ENCODE measurements around the gene PFDN4. TPM values are rescaled to one million over a fixed set of nuclear protein-coding genes. Genes with fewer than 3 reads are reported as not detected.
A peak's percentile ranks its signal among the peaks of the same experiment; 100 is the strongest.

The PFDN4 gene
- total and polyA plus RNA-seq, 4 donors = 19.8 to 120 (median 45.4) TPM

- no peak for DNase-seq
- intact Hi-C loops (cut with DNase I) = no loop called here
- H3K4me1 ChIP-seq (ENCODE audit: control insufficient read depth in 1 of 2, insufficient read depth in 2 of 2, low read length in 2 of 2) = peaks cover 1 to 5% of the 10 kb centered on the region in 2 donors
- no peaks in the 10 kb centered on the region for H3K27me3 ChIP-seq (ENCODE audit: control insufficient read depth in 1 of 2, insufficient read depth in 2 of 2, low read length in 1 of 2)
- WGBS, 2 donors = 78 to 80% methylated on average over 8 of the region's 8 CpGs
- no peak for ATAC-seq (ENCODE audit: low FRiP score)
- H3K4me3 ChIP-seq (ENCODE audit: low read length in 2 of 2) = no peak overlapping the region
- no peaks in the 10 kb centered on the region for H3K36me3 ChIP-seq (ENCODE audit: control insufficient read depth in 1 of 2, insufficient read depth in 2 of 2, low read length in 1 of 2)
- H3K9me3 ChIP-seq (ENCODE audit: control insufficient read depth, low read length) = no peaks in the 10 kb centered on the region
- H3K27ac ChIP-seq (ENCODE audit: low read depth in 1 of 2, low read length in 2 of 2) = no peak overlapping the region
These were observed 6.7 kb downstream of the PFDN4 start for GRCh38 chr20:54214566-54214965.

- Histone ChIP-seq H3K27ac (ENCODE audit: low read depth in 1 of 2, low read length in 2 of 2) (no peak overlapping the region), H3K4me3 (ENCODE audit: low read length in 2 of 2) (no peak overlapping the region), H3K27me3 (ENCODE audit: control insufficient read depth in 1 of 2, insufficient read depth in 2 of 2, low read length in 1 of 2) (no peaks in the 10 kb centered on the region), H3K9me3 (ENCODE audit: control insufficient read depth, low read length) (no peaks in the 10 kb centered on the region), H3K36me3 (ENCODE audit: control insufficient read depth in 1 of 2, insufficient read depth in 2 of 2, low read length in 1 of 2) (no peaks in the 10 kb centered on the region), H3K4me1 (ENCODE audit: control insufficient read depth in 1 of 2, insufficient read depth in 2 of 2, low read length in 2 of 2) (peaks cover 0 to 1% of the 10 kb centered on the region in 2 donors)
- DNase-seq (no peak), ATAC-seq (ENCODE audit: low FRiP score) (no peak)
- 77 to 91% methylated on average over 3 of the region's 3 CpGs for WGBS, 2 donors
- intact Hi-C loops (cut with DNase I) = no loop called here
These were observed 7.4 kb downstream of the PFDN4 start for GRCh38 chr20:54215157-54215789.

- no peak for ATAC-seq (ENCODE audit: low FRiP score)
- 84 to 85% methylated on average over 7 of the region's 7 CpGs for WGBS, 2 donors
- Histone ChIP-seq H3K4me1 (ENCODE audit: control insufficient read depth in 1 of 2, insufficient read depth in 2 of 2, low read length in 2 of 2) (peaks cover 2 to 5% of the 10 kb centered on the region in 2 donors), H3K36me3 (ENCODE audit: control insufficient read depth in 1 of 2, insufficient read depth in 2 of 2, low read length in 1 of 2) (no peaks in the 10 kb centered on the region), H3K9me3 (ENCODE audit: control insufficient read depth, low read length) (no peaks in the 10 kb centered on the region), H3K4me3 (ENCODE audit: low read length in 2 of 2) (no peak overlapping the region), H3K27me3 (ENCODE audit: control insufficient read depth in 1 of 2, insufficient read depth in 2 of 2, low read length in 1 of 2) (no peaks in the 10 kb centered on the region), H3K27ac (ENCODE audit: low read depth in 1 of 2, low read length in 2 of 2) (no peak overlapping the region)
- intact Hi-C loops (cut with DNase I) = no loop called here
- DNase-seq = no peak
These were observed 9.9 kb downstream of the PFDN4 start for GRCh38 chr20:54217762-54218161.

GRCh38 chr20:54218470-54218869 lies 10.6 kb downstream of the PFDN4 start:
- Histone ChIP-seq H3K27ac (ENCODE audit: low read depth in 1 of 2, low read length in 2 of 2) (no peak overlapping the region), H3K4me1 (ENCODE audit: control insufficient read depth in 1 of 2, insufficient read depth in 2 of 2, low read length in 2 of 2) (peaks cover 2 to 5% of the 10 kb centered on the region in 2 donors), H3K36me3 (ENCODE audit: control insufficient read depth in 1 of 2, insufficient read depth in 2 of 2, low read length in 1 of 2) (no peaks in the 10 kb centered on the region), H3K27me3 (ENCODE audit: control insufficient read depth in 1 of 2, insufficient read depth in 2 of 2, low read length in 1 of 2) (no peaks in the 10 kb centered on the region), H3K4me3 (ENCODE audit: low read length in 2 of 2) (no peak overlapping the region), H3K9me3 (ENCODE audit: control insufficient read depth, low read length) (no peaks in the 10 kb centered on the region)
- DNase-seq (no peak), ATAC-seq (ENCODE audit: low FRiP score) (no peak)
- intact Hi-C loops (cut with DNase I) = no loop called here

- H3K4me3 ChIP-seq (ENCODE audit: low read length in 2 of 2) = no peak overlapping the region
- H3K9me3 ChIP-seq (ENCODE audit: control insufficient read depth, low read length) = no peaks in the 10 kb centered on the region
- 50 to 58% methylated on average over 6 of the region's 6 CpGs for WGBS, 2 donors
- DNase-seq (no peak), ATAC-seq (ENCODE audit: low FRiP score) (no peak)
- H3K4me1 ChIP-seq (ENCODE audit: control insufficient read depth in 1 of 2, insufficient read depth in 2 of 2, low read length in 2 of 2) = peaks cover 2 to 5% of the 10 kb centered on the region in 2 donors
- H3K27me3 ChIP-seq (ENCODE audit: control insufficient read depth in 1 of 2, insufficient read depth in 2 of 2, low read length in 1 of 2) = no peaks in the 10 kb centered on the region
- no peak overlapping the region for H3K27ac ChIP-seq (ENCODE audit: low read depth in 1 of 2, low read length in 2 of 2)
- intact Hi-C loops (cut with DNase I) = loop anchor here (2.0 to 5.0 kb wide), 4 partner anchors 132 to 427 kb away; partner anchors contain the start of gene DOK5 (in 1 of the 2)
- H3K36me3 ChIP-seq (ENCODE audit: control insufficient read depth in 1 of 2, insufficient read depth in 2 of 2, low read length in 1 of 2) = no peaks in the 10 kb centered on the region
These were observed 12.0 kb downstream of the PFDN4 start for GRCh38 chr20:54219751-54220426.

DNA sequence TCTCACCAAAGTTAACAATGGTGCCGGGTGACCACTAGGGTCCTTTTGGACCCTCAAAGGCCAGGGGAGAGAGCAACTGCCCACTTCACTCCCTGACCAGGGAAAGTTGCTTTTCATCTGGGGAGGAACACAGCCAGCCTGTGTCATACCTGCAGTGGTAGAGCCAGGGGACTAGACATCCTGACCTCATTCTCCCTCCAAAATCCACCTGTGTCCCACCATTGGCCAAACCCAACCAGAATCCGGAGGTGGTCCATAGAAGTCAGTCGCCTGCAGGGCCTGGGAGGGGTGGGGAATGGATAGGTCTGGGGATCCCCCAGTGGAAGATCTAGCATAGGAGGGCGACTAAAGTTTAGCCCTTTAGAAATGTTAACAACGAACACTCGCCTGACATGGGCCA lies 12.8 kb downstream of the PFDN4 start:
- no peak overlapping the region for H3K27ac ChIP-seq (ENCODE audit: low read depth in 1 of 2, low read length in 2 of 2)
- peaks cover 2 to 5% of the 10 kb centered on the region in 2 donors for H3K4me1 ChIP-seq (ENCODE audit: control insufficient read depth in 1 of 2, insufficient read depth in 2 of 2, low read length in 2 of 2)
- no peak overlapping the region for H3K4me3 ChIP-seq (ENCODE audit: low read length in 2 of 2)
- H3K9me3 ChIP-seq (ENCODE audit: control insufficient read depth, low read length) = no peaks in the 10 kb centered on the region
- no peak for ATAC-seq (ENCODE audit: low FRiP score)
- no peak for DNase-seq
- no peaks in the 10 kb centered on the region for H3K36me3 ChIP-seq (ENCODE audit: control insufficient read depth in 1 of 2, insufficient read depth in 2 of 2, low read length in 1 of 2)
- intact Hi-C loops (cut with DNase I) = loop anchor here (2.0 to 5.0 kb wide), 4 partner anchors 132 to 427 kb away; partner anchors contain the start of gene DOK5 (in 1 of the 2)
- 93 to 96% methylated on average over 6 of the region's 6 CpGs for WGBS, 2 donors
- no peaks in the 10 kb centered on the region for H3K27me3 ChIP-seq (ENCODE audit: control insufficient read depth in 1 of 2, insufficient read depth in 2 of 2, low read length in 1 of 2)

DNA sequence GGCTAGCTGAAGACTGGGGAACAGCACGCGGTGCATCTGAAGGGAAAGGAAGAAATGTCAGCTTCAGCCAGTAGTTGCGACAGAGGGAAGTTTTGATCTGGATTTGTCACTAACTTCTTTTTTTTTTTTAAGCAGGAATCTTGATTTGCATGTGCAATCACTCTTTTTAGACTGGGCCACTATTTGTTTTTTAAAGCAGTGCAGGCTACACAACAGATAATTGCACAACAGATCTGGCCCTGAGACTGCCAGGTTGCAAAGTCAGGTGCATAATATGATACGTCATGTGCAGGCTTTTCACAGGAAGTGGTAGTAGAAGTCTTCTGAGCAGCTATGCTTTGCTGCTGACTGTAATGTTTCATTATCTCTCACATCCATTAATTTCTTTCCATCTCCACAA lies 13.5 kb downstream of the PFDN4 start:
- intact Hi-C loops (cut with DNase I) = loop anchor here (2.0 to 5.0 kb wide), 4 partner anchors 131 to 426 kb away; partner anchors contain the start of gene DOK5 (in 1 of the 2)
- 64 to 71% methylated on average over 4 of the region's 4 CpGs for WGBS, 2 donors
- ATAC-seq (ENCODE audit: low FRiP score) = no peak

GRCh38 chr20:54221996-54222890 lies 14.4 kb downstream of the PFDN4 start:
- ATAC-seq (ENCODE audit: low FRiP score) (peak; percentile 15), DNase-seq (no peak)
- Histone ChIP-seq H3K36me3 (ENCODE audit: control insufficient read depth in 1 of 2, insufficient read depth in 2 of 2, low read length in 1 of 2) (no peaks in the 10 kb centered on the region), H3K4me3 (ENCODE audit: low read length in 2 of 2) (no peak overlapping the region), H3K27me3 (ENCODE audit: control insufficient read depth in 1 of 2, insufficient read depth in 2 of 2, low read length in 1 of 2) (no peaks in the 10 kb centered on the region), H3K27ac (ENCODE audit: low read depth in 1 of 2, low read length in 2 of 2) (no peak overlapping the region), H3K9me3 (ENCODE audit: control insufficient read depth, low read length) (no peaks in the 10 kb centered on the region), H3K4me1 (ENCODE audit: control insufficient read depth in 1 of 2, insufficient read depth in 2 of 2, low read length in 2 of 2) (peaks cover 2 to 5% of the 10 kb centered on the region in 2 donors)
- 10 to 14% methylated on average over 17 of the region's 17 CpGs for WGBS, 2 donors
- intact Hi-C loops (cut with DNase I) = loop anchor here (2.0 to 5.0 kb wide), 4 partner anchors 130 to 425 kb away; partner anchors contain the start of gene DOK5 (in 1 of the 2)

More for the DNA sequence above, 13.5 kb downstream of the PFDN4 start:
- Histone ChIP-seq H3K27ac (ENCODE audit: low read depth in 1 of 2, low read length in 2 of 2) (no peak overlapping the region), H3K9me3 (ENCODE audit: control insufficient read depth, low read length) (no peaks in the 10 kb centered on the region), H3K27me3 (ENCODE audit: control insufficient read depth in 1 of 2, insufficient read depth in 2 of 2, low read length in 1 of 2) (no peaks in the 10 kb centered on the region), H3K4me3 (ENCODE audit: low read length in 2 of 2) (no peak overlapping the region), H3K4me1 (ENCODE audit: control insufficient read depth in 1 of 2, insufficient read depth in 2 of 2, low read length in 2 of 2) (peaks cover 2 to 5% of the 10 kb centered on the region in 2 donors), H3K36me3 (ENCODE audit: control insufficient read depth in 1 of 2, insufficient read depth in 2 of 2, low read length in 1 of 2) (no peaks in the 10 kb centered on the region)
- DNase-seq = no peak
